ENCODE measurements around the gene MYO1A. TPM values are rescaled to one million over a fixed set of nuclear protein-coding genes. Genes with fewer than 3 reads are reported as not detected.
A peak's percentile ranks its signal among the peaks of the same experiment; 100 is the strongest.
"Not testable (repeated sequence)": the region's sequence is repeated elsewhere in the genome, so short reads cannot be mapped to it uniquely, and the experiment has no call there.

The MYO1A gene
- total and polyA plus RNA-seq, 7 donors, result 0.04 to 1.3 (median 0.19) TPM; not detected in 1

DNA sequence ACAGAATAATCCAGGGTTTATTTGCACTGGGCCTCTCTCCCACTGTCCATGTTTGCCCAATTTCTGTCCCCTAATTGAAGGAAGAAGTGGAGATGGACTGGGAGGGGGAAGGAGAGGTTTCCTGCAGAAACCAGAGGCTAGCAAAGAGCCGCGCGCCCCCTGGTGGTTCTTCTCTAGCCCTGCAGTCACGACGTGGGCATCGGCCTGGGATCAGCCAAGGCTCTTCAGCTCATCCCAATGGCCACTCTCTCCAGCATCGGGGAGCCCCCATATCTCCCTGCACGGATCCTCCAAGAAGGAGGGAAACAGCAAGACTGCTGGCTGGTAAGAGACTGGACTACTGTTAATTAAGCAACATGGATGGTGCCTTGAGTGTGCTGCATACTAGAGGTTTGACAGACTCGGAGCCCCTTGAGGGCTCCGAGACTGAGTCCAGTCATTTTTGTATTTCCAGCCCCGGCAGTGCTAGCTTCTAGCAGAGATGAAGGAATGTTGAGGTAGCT, 62.3 kb downstream of the MYO1A start:
- H3K4me1 ChIP-seq, result peaks cover 9% of the 10 kb centered on the region
- intact Hi-C loops (cut with DNase I), result loop anchor here (2.0 to 5.0 kb wide), 2 partner anchors 229 to 230 kb away; no protein-coding TSS in a partner anchor
- TF ChIP-seq, protein P1, sequence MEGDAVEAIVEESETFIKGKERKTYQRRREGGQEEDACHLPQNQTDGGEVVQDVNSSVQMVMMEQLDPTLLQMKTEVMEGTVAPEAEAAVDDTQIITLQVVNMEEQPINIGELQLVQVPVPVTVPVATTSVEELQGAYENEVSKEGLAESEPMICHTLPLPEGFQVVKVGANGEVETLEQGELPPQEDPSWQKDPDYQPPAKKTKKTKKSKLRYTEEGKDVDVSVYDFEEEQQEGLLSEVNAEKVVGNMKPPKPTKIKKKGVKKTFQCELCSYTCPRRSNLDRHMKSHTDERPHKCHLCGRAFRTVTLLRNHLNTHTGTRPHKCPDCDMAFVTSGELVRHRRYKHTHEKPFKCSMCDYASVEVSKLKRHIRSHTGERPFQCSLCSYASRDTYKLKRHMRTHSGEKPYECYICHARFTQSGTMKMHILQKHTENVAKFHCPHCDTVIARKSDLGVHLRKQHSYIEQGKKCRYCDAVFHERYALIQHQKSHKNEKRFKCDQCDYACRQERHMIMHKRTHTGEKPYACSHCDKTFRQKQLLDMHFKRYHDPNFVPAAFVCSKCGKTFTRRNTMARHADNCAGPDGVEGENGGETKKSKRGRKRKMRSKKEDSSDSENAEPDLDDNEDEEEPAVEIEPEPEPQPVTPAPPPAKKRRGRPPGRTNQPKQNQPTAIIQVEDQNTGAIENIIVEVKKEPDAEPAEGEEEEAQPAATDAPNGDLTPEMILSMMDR (IDR thresholded peaks at IDR 0.05), result peak; percentile 92
- ATAC-seq (peak; percentile 87 to 97 (median 88)), DNase-seq (peak; percentile 81 to 87)
- no peak overlapping the region for H3K4me3 ChIP-seq
- no peaks in the 10 kb centered on the region for H3K9me3 ChIP-seq
- H3K36me3 ChIP-seq (ENCODE audit: insufficient read depth in 1 of 2, low read depth in 1 of 2), result no peaks in the 10 kb centered on the region
- H3K27me3 ChIP-seq (ENCODE audit: insufficient read depth in 3 of 3, low read length in 2 of 3), result no peaks in the 10 kb centered on the region
- H3K27ac ChIP-seq, result no peak overlapping the region
- WGBS, 3 donors, result 23 to 25% (median 24%) methylated on average over 11 of the region's 11 CpGs

DNA sequence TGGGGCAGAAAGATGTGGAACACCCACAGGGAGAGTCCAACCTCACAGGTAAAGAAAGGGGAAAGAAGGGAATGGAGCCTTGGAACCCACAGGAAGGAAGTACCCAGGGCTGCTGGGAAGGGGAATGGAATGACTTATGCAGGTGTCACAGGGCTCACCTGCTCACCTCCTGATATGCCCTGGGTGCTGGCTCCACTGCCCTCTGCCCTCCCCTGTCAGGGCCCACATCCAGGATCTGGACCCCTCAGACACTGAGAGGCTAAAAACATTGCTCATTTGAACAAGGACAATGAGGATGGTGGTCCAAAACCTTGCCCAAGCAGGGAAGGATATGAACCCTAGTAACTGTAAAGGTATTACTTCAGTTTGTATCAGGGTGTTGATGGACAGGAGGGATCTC, 62.9 kb downstream of the MYO1A start:
- TF ChIP-seq, protein P1 (IDR thresholded peaks at IDR 0.05), result no peak
- no peak for ATAC-seq
- no peak for DNase-seq
- no peaks in the 10 kb centered on the region for H3K36me3 ChIP-seq (ENCODE audit: insufficient read depth in 1 of 2, low read depth in 1 of 2)
- no peak overlapping the region for H3K27ac ChIP-seq
- H3K27me3 ChIP-seq (ENCODE audit: insufficient read depth in 3 of 3, low read length in 2 of 3), result no peaks in the 10 kb centered on the region
- intact Hi-C loops (cut with DNase I), result loop anchor here (2.0 to 5.0 kb wide), 2 partner anchors 228 to 230 kb away; no protein-coding TSS in a partner anchor
- H3K4me1 ChIP-seq, result peaks cover 9% of the 10 kb centered on the region
- no peaks in the 10 kb centered on the region for H3K9me3 ChIP-seq
- no peak overlapping the region for H3K4me3 ChIP-seq

DNA sequence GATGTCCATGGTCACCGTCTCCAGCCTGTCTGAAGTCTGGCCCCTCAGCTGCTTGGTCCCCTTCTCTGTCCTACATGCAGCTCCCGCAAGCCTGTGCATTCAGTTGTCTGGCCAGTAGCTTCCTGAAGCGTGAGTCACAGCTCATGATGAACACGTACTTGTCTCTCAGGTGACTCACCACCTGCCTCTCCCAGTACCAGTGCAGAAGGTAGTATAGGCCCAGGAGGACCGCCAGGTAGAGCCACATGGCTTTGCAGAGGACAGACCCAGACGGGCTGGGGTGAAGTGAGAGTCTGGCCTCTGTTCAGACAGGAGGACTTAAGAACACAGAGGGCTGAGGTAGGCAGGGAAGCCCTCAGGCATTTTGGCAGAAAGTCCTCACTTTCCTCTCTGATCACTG, 64.2 kb downstream of the MYO1A start:
- not testable (repeated sequence) for H3K4me3 ChIP-seq; H3K36me3 ChIP-seq (ENCODE audit: insufficient read depth in 1 of 2, low read depth in 1 of 2); H3K4me1 ChIP-seq; H3K9me3 ChIP-seq; H3K27ac ChIP-seq; H3K27me3 ChIP-seq (ENCODE audit: insufficient read depth in 3 of 3, low read length in 2 of 3); DNase-seq
- peak in 1 of 4 donors; percentile 63 for ATAC-seq
- WGBS, 3 donors, result 75 to 82% (median 78%) methylated on average over 4 to 5 of the region's 6 CpGs
- intact Hi-C loops (cut with DNase I), result loop anchor here (2.0 to 5.0 kb wide), 2 partner anchors 227 to 228 kb away; no protein-coding TSS in a partner anchor

DNA sequence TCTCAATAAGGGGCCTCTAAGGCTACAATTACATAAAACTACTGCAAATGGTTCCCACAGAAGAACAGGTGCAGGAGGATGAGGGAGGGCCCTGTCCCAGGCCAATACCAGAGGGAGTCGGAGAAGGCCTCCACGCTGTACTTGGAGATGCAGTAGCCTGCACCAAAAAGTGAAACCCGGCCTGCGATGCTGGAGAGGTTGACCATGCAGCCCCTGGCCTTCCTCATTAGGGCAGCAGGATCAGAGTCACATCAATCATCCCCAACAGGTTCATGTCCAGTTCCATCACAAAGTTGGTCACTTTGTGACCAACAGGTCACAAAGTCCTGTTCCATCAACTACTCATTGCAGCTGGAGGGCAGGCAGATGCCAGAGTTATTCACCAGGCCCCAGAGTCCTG, 66.5 kb downstream of the MYO1A start:
- peaks cover 0 to 3% of the 10 kb centered on the region in 2 donors for H3K36me3 ChIP-seq (ENCODE audit: insufficient read depth in 1 of 2, low read depth in 1 of 2)
- no peak for DNase-seq
- 56 to 86% (median 65%) methylated on average over 4 of the region's 4 CpGs for WGBS, 3 donors
- no peaks in the 10 kb centered on the region for H3K27me3 ChIP-seq (ENCODE audit: insufficient read depth in 3 of 3, low read length in 2 of 3)
- TF ChIP-seq, protein P1 (IDR thresholded peaks at IDR 0.05), result no peak
- intact Hi-C loops (cut with DNase I), result no loop called here
- no peak overlapping the region for H3K27ac ChIP-seq
- ATAC-seq, result no peak
- no peak overlapping the region for H3K4me3 ChIP-seq
- H3K9me3 ChIP-seq, result no peaks in the 10 kb centered on the region
- peaks cover 9% of the 10 kb centered on the region for H3K4me1 ChIP-seq

DNA sequence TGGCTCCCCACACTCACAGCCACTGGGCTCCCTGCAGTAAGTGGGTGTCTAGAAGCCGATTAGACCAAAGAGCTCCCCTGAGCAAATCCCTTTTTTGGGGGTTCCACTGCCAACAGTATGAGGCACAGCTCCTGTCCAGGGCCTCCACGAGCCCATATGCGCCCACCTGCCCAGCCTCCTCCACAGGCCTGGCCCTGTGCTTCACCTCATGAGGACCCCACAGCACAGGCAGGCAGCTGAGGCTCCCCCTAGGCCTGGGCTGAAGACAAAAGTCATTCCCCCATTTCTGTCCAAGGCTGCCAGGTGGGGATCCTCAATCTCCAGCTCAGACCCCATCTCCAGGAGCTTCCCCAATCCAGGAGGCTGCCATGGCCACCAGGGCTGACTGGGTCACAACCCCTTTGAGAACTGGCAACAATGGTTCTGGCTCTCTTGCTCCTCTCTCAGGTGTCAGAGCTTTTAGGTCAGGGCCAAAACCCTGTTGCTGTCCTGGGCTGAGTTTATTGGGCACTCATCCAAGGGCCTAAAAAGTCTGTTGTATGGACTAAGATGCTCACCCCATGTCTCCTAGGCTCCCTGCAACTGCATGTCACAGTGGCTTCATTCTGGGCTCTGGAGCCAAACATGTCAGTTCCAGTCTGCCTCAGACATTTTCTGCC, 67.2 kb downstream of the MYO1A start:
- H3K27ac ChIP-seq; H3K9me3 ChIP-seq; H3K36me3 ChIP-seq (ENCODE audit: insufficient read depth in 1 of 2, low read depth in 1 of 2); DNase-seq; H3K4me3 ChIP-seq; H3K4me1 ChIP-seq; H3K27me3 ChIP-seq (ENCODE audit: insufficient read depth in 3 of 3, low read length in 2 of 3); ATAC-seq; intact Hi-C loops (cut with DNase I): not testable (repeated sequence)
- WGBS, 3 donors, result 74 to 95% (median 87%) methylated on average over 2 to 3 of the region's 3 CpGs
